ENCODE data around the gene NFAT5.
"Not testable (repeated sequence)": the region's sequence is repeated elsewhere in the genome, so short reads cannot be mapped to it uniquely, and the experiment has no call there.

NFAT5 gene

GRCh38 chr16:69598045-69598444 is 32.3 kb downstream of the NFAT5 start:
- no peak for FAIRE-seq

GRCh38 chr16:69599731-69600130 is 34.0 kb downstream of the NFAT5 start:
- FAIRE-seq, result peak; percentile 19

GRCh38 chr16:69600202-69600601 is 34.4 kb downstream of the NFAT5 start:
- no peak for FAIRE-seq

GRCh38 chr16:69601250-69601649 is 35.5 kb downstream of the NFAT5 start:
- FAIRE-seq, result no peak

- FAIRE-seq, result no peak
Observed at GRCh38 chr16:69606985-69607384, 41.2 kb downstream of the NFAT5 start.

GRCh38 chr16:69607674-69608073 is 41.9 kb downstream of the NFAT5 start:
- FAIRE-seq, result no peak

GRCh38 chr16:69610356-69610755 is 44.6 kb downstream of the NFAT5 start:
- no peak for FAIRE-seq

- peak; percentile 55 for FAIRE-seq
Observed at GRCh38 chr16:69611103-69611640, 45.4 kb downstream of the NFAT5 start.

GRCh38 chr16:69613378-69614154 is 47.8 kb downstream of the NFAT5 start:
- FAIRE-seq, result no peak

- no peak for FAIRE-seq
Observed at GRCh38 chr16:69615528-69615927, 49.8 kb downstream of the NFAT5 start.

- no peak for FAIRE-seq
Observed at GRCh38 chr16:69616082-69616481, 50.3 kb downstream of the NFAT5 start.

- no peak for FAIRE-seq
Observed at GRCh38 chr16:69618307-69618706, 52.5 kb downstream of the NFAT5 start.

GRCh38 chr16:69618721-69619120 is 53.0 kb downstream of the NFAT5 start:
- peak; percentile 62 for FAIRE-seq

- FAIRE-seq, result no peak
Observed at GRCh38 chr16:69619514-69619913, 53.7 kb downstream of the NFAT5 start.

GRCh38 chr16:69620573-69620972 is 54.8 kb downstream of the NFAT5 start:
- no peak for FAIRE-seq

GRCh38 chr16:69621225-69621624 is 55.5 kb downstream of the NFAT5 start:
- no peak for FAIRE-seq

GRCh38 chr16:69626256-69626655 is 60.5 kb downstream of the NFAT5 start:
- FAIRE-seq, result no peak

- no peak for FAIRE-seq
Observed at GRCh38 chr16:69632828-69633227, 67.1 kb downstream of the NFAT5 start.

GRCh38 chr16:69633375-69633774 is 67.6 kb downstream of the NFAT5 start:
- no peak for FAIRE-seq

- not testable (repeated sequence) for FAIRE-seq
Observed at GRCh38 chr16:69636563-69637146, 70.9 kb downstream of the NFAT5 start.

- not testable (repeated sequence) for FAIRE-seq
Observed at GRCh38 chr16:69637206-69637865, 71.6 kb downstream of the NFAT5 start.

- FAIRE-seq, result not testable (repeated sequence)
Observed at GRCh38 chr16:69643997-69644396, 78.2 kb downstream of the NFAT5 start.

GRCh38 chr16:69644790-69645189 is 79.0 kb downstream of the NFAT5 start:
- FAIRE-seq, result no peak

GRCh38 chr16:69647020-69647419 is 81.3 kb downstream of the NFAT5 start:
- no peak for FAIRE-seq
